Measurements from ENCODE around the gene DDX42.

DNA sequence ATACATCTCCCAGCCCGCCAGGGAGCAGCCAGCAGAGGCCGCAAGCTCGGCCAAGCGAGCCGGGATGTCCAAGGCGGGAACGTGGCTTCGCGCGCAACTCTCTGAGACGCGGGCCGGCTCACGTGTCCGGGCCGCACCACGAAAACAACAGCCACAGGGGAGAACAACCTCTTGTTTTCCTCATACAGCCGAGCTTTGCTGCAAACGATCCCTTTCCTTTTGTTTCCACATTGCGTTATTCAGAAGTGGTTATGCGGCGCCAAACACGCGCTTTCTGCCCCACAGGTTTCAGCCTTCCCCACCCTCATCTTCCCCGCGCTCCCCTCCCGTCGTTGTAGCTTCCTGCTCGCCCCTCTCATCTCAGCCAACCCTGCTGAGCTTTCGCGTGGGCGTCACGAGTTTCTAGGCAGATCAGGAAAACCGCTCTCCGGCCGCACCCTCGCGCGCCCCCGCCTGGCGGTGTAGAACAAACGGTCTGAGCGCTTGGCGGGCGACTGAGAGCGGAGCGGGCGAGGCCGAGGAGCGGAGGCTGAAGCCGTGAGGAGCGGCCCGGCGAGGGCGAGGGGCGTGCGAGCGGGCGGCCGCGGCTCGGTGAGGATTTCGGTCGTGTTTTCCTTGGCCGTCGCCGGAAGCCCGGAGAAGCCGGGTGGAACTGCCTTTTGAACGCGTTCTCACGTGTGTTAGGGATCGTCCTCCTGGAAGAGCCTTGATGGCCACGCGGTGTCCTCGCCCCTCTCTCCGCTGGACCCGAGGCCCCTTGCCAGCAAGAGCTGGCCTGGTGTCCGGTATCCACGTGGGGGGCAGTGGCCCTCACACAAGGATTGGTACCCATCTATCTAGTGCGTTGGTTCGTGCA, 75.1 kb downstream of the DDX42 start:
- TF ChIP-seq, protein P1, sequence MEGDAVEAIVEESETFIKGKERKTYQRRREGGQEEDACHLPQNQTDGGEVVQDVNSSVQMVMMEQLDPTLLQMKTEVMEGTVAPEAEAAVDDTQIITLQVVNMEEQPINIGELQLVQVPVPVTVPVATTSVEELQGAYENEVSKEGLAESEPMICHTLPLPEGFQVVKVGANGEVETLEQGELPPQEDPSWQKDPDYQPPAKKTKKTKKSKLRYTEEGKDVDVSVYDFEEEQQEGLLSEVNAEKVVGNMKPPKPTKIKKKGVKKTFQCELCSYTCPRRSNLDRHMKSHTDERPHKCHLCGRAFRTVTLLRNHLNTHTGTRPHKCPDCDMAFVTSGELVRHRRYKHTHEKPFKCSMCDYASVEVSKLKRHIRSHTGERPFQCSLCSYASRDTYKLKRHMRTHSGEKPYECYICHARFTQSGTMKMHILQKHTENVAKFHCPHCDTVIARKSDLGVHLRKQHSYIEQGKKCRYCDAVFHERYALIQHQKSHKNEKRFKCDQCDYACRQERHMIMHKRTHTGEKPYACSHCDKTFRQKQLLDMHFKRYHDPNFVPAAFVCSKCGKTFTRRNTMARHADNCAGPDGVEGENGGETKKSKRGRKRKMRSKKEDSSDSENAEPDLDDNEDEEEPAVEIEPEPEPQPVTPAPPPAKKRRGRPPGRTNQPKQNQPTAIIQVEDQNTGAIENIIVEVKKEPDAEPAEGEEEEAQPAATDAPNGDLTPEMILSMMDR (IDR thresholded peaks at IDR 0.05; ENCODE audit: insufficient read depth, low read depth, low read length) = peak; percentile 36
- no peak for TF ChIP-seq EZH2 (IDR thresholded peaks at IDR 0.05; ENCODE audit: insufficient read depth, low read length)
